Endothelial cell of umbilical vein (primary cell): ENCODE data around the gene CST3.
"Not testable (repeated sequence)": the region's sequence is repeated elsewhere in the genome, so short reads cannot be mapped to it uniquely, and the experiment has no call there.

Experiments used
- JUN ChIP-seq: IDR thresholded peaks from 2 replicates; pipeline ENCODE4 v1.6.1; 2011; ENCODE audit warnings: borderline replicate concordance, low read depth; ENCODE audit not compliant: insufficient read length, insufficient read depth
- MYC ChIP-seq: IDR thresholded peaks from one replicate; pipeline ENCODE4 v1.6.1; 2011; ENCODE audit warnings: mild to moderate bottlenecking, low read depth, low read length
- POLR2A ChIP-seq: IDR thresholded peaks from 2 replicates; pipeline ENCODE4 v1.6.1; 2012; ENCODE audit warnings: low read depth, mild to moderate bottlenecking, control low read depth, low read length
- TF ChIP-seq, protein P1 (sequence below), 2 donors: IDR thresholded peaks; 1 replicate in 1 of 2; 2 replicates in 1 of 2; pipeline ENCODE4 v1.5.1; 2011; ENCODE audit warnings: low read length in 2 of 2, mild to moderate bottlenecking in 2 of 2, moderate library complexity in 2 of 2, control low read depth in 1 of 2, inconsistent platforms in 1 of 2, low read depth in 1 of 2; ENCODE audit not compliant: insufficient read depth in 1 of 2; ENCODE audit errors: extremely low read depth in 1 of 2

DNA sequence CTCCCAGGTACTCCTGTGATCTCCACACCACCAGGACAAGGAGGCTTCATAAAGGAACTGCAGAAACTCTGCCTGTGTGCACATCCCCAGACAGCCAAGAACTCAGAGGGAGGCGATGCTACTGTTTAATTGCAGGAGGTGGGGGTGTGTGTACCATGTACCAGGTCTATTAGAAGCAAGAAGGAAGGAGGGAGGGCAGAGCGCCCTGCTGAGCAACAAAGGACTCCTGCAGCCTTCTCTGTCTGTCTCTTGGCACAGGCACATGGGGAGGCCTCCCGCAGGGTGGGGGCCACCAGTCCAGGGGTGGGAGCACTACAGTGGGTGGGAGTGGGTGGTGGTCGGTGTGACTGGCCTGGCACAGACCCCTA is 47.8 kb upstream of the CST3 start:
- TF ChIP-seq POLR2A, JUN, MYC: not testable (repeated sequence)
- TF ChIP-seq, protein P1, sequence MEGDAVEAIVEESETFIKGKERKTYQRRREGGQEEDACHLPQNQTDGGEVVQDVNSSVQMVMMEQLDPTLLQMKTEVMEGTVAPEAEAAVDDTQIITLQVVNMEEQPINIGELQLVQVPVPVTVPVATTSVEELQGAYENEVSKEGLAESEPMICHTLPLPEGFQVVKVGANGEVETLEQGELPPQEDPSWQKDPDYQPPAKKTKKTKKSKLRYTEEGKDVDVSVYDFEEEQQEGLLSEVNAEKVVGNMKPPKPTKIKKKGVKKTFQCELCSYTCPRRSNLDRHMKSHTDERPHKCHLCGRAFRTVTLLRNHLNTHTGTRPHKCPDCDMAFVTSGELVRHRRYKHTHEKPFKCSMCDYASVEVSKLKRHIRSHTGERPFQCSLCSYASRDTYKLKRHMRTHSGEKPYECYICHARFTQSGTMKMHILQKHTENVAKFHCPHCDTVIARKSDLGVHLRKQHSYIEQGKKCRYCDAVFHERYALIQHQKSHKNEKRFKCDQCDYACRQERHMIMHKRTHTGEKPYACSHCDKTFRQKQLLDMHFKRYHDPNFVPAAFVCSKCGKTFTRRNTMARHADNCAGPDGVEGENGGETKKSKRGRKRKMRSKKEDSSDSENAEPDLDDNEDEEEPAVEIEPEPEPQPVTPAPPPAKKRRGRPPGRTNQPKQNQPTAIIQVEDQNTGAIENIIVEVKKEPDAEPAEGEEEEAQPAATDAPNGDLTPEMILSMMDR (IDR thresholded peaks at IDR 0.05; ENCODE audit: extremely low read depth in 1 of 2, insufficient read depth in 1 of 2, low read depth in 1 of 2, low read length in 2 of 2): not testable (repeated sequence)
